Activated naive CD8-positive, alpha-beta T cell treated with anti-CD3 and anti-CD28 coated beads, Interleukin-2, amount 50 U/mL, for 24 hours (primary cell): ENCODE data around the gene GRIK3.

Source experiments
- ATAC-seq: fragments of 150-1000 bp; cut with Tn5 transposase; one replicate; pipeline ENCODE4 v1.10.0; 2021
- DNase-seq: peaks from one replicate; pipeline ENCODE4 v3.0.0; 2021
- H3K27ac Mint-ChIP-seq: one replicate; pipeline ENCODE4 v1.8.0; 2021; ENCODE audit warnings: mild to moderate bottlenecking, mixed read lengths
- H3K27me3 Mint-ChIP-seq: one replicate; pipeline ENCODE4 v1.8.0; 2021; ENCODE audit warnings: mixed read lengths
- H3K36me3 Mint-ChIP-seq: one replicate; pipeline ENCODE4 v1.8.0; 2021; ENCODE audit warnings: low read depth, mixed read lengths
- H3K4me1 Mint-ChIP-seq: one replicate; pipeline ENCODE4 v1.8.0; 2021; ENCODE audit warnings: mixed read lengths
- H3K4me3 Mint-ChIP-seq: one replicate; pipeline ENCODE4 v1.8.0; 2021; ENCODE audit warnings: mild to moderate bottlenecking, moderate library complexity, mixed read lengths
- H3K9me3 Mint-ChIP-seq: one replicate; pipeline ENCODE4 v1.8.0; 2021; ENCODE audit warnings: mixed read lengths

GRIK3 gene

DNA sequence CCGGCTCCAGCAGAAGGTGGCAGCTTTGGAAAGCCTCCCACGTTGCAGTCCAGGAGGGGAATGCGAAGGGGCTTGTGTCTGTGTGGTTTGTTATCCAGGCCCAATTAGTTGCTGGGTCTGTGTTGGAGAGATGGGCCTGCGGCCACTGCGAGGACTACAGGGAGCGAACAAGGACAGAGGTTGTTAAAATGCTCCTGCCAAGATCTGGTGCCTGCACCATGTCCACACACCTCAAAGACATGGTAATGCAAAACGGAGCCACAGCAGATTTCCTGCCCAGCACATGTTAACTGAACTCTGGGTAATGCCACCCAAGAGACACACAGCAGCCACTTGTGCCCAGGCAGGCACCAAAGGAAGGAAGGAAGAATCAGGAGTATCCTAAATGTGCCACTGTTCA lies 18.6 kb downstream of the GRIK3 start:
- H3K4me3 Mint-ChIP-seq: no peak overlapping the region
- no peaks in the 10 kb centered on the region for H3K36me3 Mint-ChIP-seq
- no peak overlapping the region for H3K27ac Mint-ChIP-seq
- ATAC-seq: no peak
- peaks cover 11% of the 10 kb centered on the region for H3K27me3 Mint-ChIP-seq
- no peaks in the 10 kb centered on the region for H3K4me1 Mint-ChIP-seq
- no peak for DNase-seq
- no peaks in the 10 kb centered on the region for H3K9me3 Mint-ChIP-seq

DNA sequence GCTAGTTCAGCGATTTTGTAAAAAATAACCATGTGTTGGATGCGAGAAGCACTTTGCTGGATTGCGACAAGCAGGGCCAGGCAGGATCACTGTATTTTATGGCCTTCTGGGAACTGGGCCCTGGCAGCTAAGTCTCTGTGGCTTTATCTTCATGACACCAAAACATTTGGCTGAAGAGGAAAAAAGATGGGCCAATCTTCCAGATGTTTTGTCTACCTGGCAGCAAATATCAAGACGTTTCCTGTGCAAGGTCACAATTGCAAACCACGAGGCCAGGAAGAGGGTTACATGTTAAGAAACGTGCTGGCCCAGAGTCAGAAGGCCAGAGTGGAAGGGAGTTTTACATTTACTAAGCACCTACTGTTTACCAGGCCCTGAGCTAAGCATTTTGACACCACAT lies 22.1 kb downstream of the GRIK3 start:
- ATAC-seq: no peak
- Mint-ChIP-seq H3K36me3 (no peaks in the 10 kb centered on the region), H3K4me3 (no peak overlapping the region), H3K4me1 (no peaks in the 10 kb centered on the region), H3K27ac (no peak overlapping the region), H3K27me3 (peaks cover 3% of the 10 kb centered on the region), H3K9me3 (no peaks in the 10 kb centered on the region)
- DNase-seq: no peak

- Mint-ChIP-seq H3K36me3 (no peaks in the 10 kb centered on the region), H3K27ac (no peak overlapping the region), H3K27me3 (peaks cover 3% of the 10 kb centered on the region), H3K9me3 (no peaks in the 10 kb centered on the region), H3K4me1 (no peaks in the 10 kb centered on the region), H3K4me3 (no peak overlapping the region)
- DNase-seq (no peak), ATAC-seq (no peak)
Observed at GRCh38 chr1:37010011-37010410, 24.3 kb downstream of the GRIK3 start.

- DNase-seq: no peak
- Mint-ChIP-seq H3K4me3 (no peak overlapping the region), H3K36me3 (no peaks in the 10 kb centered on the region), H3K27me3 (peaks cover 3% of the 10 kb centered on the region), H3K9me3 (no peaks in the 10 kb centered on the region), H3K4me1 (no peaks in the 10 kb centered on the region), H3K27ac (no peak overlapping the region)
- ATAC-seq: no peak
Observed at GRCh38 chr1:37009521-37009920, 24.8 kb downstream of the GRIK3 start.

- Mint-ChIP-seq H3K9me3 (no peaks in the 10 kb centered on the region), H3K4me1 (no peaks in the 10 kb centered on the region), H3K36me3 (no peaks in the 10 kb centered on the region), H3K4me3 (no peak overlapping the region), H3K27me3 (peaks cover 3% of the 10 kb centered on the region), H3K27ac (no peak overlapping the region)
- no peak for ATAC-seq
- no peak for DNase-seq
Observed at GRCh38 chr1:37006132-37006868, 28.0 kb downstream of the GRIK3 start.

- peaks cover 12% of the 10 kb centered on the region for H3K27me3 Mint-ChIP-seq
- DNase-seq (no peak), ATAC-seq (no peak)
- H3K36me3 Mint-ChIP-seq: no peaks in the 10 kb centered on the region
- H3K4me1 Mint-ChIP-seq: no peaks in the 10 kb centered on the region
- H3K27ac Mint-ChIP-seq: no peak overlapping the region
- H3K9me3 Mint-ChIP-seq: no peaks in the 10 kb centered on the region
- no peak overlapping the region for H3K4me3 Mint-ChIP-seq
Observed at GRCh38 chr1:37002898-37003297, 31.4 kb downstream of the GRIK3 start.

- H3K27me3 Mint-ChIP-seq: peaks cover 12% of the 10 kb centered on the region
- ATAC-seq: no peak
- H3K36me3 Mint-ChIP-seq: no peaks in the 10 kb centered on the region
Observed at GRCh38 chr1:37001703-37002102, 32.6 kb downstream of the GRIK3 start.

DNA sequence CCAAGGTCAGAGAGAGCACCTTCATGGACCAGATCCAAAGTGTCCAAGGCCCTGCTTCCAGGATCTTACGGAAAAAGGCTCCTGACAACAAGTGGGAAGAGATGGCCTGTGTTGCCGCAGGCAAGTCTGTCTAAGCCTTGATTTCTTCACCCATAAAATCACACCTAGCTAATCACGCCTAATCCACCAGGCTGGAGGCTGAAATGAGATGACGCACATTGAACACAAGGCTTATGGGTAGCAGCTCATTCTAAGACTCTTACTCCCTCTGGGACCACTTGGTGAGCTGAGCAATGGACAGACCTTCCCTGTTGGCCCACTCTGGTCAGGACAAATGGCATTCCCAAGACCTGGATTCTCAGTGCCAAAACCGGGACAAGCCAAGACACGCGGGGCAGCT lies 38.2 kb downstream of the GRIK3 start:
- Mint-ChIP-seq H3K27ac (no peak overlapping the region), H3K27me3 (peaks cover 12% of the 10 kb centered on the region), H3K4me3 (no peak overlapping the region), H3K36me3 (no peaks in the 10 kb centered on the region), H3K4me1 (no peaks in the 10 kb centered on the region), H3K9me3 (no peaks in the 10 kb centered on the region)
- DNase-seq: no peak
- no peak for ATAC-seq

More at GRCh38 chr1:37001703-37002102, 32.6 kb downstream of the GRIK3 start:
- Mint-ChIP-seq H3K27ac (no peak overlapping the region), H3K9me3 (no peaks in the 10 kb centered on the region), H3K4me3 (no peak overlapping the region), H3K4me1 (no peaks in the 10 kb centered on the region)
- no peak for DNase-seq

- no peaks in the 10 kb centered on the region for H3K9me3 Mint-ChIP-seq
- H3K4me1 Mint-ChIP-seq: no peaks in the 10 kb centered on the region
- no peaks in the 10 kb centered on the region for H3K36me3 Mint-ChIP-seq
- H3K4me3 Mint-ChIP-seq: no peak overlapping the region
- no peak for ATAC-seq
- H3K27ac Mint-ChIP-seq: no peak overlapping the region
- peaks cover 9% of the 10 kb centered on the region for H3K27me3 Mint-ChIP-seq
- DNase-seq: no peak
Observed at GRCh38 chr1:36994868-36995267, 39.4 kb downstream of the GRIK3 start.

DNA sequence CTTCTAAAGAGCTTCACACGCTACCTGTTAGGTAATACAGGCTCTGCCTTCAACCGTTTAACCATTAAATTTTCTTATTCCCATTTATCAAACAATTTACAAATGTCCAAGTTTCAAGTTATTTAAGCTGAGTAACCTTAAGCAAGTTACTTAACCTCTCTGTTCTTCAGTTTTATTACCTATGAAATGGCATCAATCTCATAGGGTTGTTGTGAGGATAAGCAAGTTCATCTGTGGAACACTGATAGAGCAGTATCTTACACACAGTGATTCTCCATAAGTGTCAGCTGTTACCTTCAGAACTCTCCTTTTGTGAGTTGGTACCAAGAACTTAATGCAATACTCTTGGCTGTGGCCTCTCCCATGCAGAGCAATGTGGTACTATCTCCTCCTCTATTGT lies 40.0 kb downstream of the GRIK3 start:
- H3K36me3 Mint-ChIP-seq: no peaks in the 10 kb centered on the region
- peaks cover 6% of the 10 kb centered on the region for H3K27me3 Mint-ChIP-seq
- H3K4me3 Mint-ChIP-seq: no peak overlapping the region
- H3K27ac Mint-ChIP-seq: no peak overlapping the region
- DNase-seq: no peak
- no peaks in the 10 kb centered on the region for H3K9me3 Mint-ChIP-seq
- no peak for ATAC-seq
- H3K4me1 Mint-ChIP-seq: no peaks in the 10 kb centered on the region

DNA sequence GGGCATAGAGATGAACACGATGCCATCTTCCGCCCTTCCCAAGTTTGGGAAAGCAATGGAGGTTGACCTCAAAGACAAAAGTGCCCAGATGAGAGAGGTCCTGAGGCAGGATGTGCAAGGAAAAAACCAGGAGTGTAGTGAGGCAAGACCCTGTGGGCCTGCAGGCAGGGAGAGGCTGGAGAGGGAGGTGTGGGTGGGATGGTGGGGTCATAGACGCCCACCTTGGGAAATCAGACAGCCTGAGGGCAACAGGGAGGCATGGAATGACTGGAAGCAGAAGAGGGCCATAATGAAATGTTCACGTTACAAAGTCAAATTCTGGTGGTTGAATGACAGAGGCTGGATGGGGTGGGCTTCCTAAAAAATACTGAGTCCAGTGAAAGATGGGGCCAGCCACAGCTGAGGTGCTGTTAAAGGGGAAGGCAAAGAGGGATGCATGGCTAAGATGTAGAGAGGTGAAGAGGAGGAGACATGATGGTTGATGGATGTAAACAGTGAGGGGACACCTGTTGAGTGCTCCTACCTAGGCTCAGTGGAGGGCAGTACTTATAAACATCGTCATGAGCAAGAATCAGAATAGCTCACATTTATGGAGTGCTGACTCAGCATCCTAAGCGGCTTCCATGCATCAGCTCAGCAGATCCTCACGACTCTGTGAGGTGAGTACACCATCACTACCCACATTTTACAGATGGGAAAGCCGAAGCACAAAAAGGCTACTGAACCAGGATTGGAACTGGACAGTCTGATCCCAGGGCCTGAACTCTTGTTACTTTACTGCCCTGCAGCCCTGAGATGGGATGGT lies 42.0 kb downstream of the GRIK3 start:
- ATAC-seq: no peak
- Mint-ChIP-seq H3K9me3 (no peaks in the 10 kb centered on the region), H3K27me3 (peaks cover 6% of the 10 kb centered on the region), H3K36me3 (no peaks in the 10 kb centered on the region), H3K27ac (no peak overlapping the region), H3K4me3 (no peak overlapping the region), H3K4me1 (no peaks in the 10 kb centered on the region)
- no peak for DNase-seq

- Mint-ChIP-seq H3K27me3 (peaks cover 6% of the 10 kb centered on the region), H3K27ac (no peak overlapping the region), H3K4me1 (no peaks in the 10 kb centered on the region), H3K36me3 (no peaks in the 10 kb centered on the region), H3K4me3 (no peak overlapping the region), H3K9me3 (no peaks in the 10 kb centered on the region)
- DNase-seq (no peak), ATAC-seq (no peak)
Observed at GRCh38 chr1:36991551-36991950, 42.8 kb downstream of the GRIK3 start.

DNA sequence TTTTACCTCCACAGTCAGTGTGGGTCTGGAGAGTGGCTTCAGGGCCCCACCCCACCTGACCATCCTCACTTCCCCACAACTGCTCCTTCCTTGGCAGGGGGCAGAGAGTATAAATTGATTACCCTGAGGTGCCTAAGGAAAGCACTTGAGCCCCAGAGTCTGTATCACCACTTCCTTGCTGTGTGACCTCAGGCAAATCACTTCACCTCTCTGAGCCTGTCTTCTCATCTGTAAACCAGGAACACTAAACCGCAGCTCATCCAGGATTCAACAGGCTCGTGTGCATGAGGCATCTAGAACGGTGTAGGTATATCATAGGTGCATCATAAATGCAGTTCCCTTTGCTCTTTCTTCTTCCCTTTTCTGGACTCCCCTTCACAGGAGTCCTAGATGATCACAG lies 43.4 kb downstream of the GRIK3 start:
- no peaks in the 10 kb centered on the region for H3K4me1 Mint-ChIP-seq
- no peaks in the 10 kb centered on the region for H3K36me3 Mint-ChIP-seq
- H3K4me3 Mint-ChIP-seq: no peak overlapping the region
- ATAC-seq (no peak), DNase-seq (no peak)
- H3K27me3 Mint-ChIP-seq: peaks cover 6% of the 10 kb centered on the region
- H3K9me3 Mint-ChIP-seq: no peaks in the 10 kb centered on the region
- H3K27ac Mint-ChIP-seq: no peak overlapping the region

DNA sequence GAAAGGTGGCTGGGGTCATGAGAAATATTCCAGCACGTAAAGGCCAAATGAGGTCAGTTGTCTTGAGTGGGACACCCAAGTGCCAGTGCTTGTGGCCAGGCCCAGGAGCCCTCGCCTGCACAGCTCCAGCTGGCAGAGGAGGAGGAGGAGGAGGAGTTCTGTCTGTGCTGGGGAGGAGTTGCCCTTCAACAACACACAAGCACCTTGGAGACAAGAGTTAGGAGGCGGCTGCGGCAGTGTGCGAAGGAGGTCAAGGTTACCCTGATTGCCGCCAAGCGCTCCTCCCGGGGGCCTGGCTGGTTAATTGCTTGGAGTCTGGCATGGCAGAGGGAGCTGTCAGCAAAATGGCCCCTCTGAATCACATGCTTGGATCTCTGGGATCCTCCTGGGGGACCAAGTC lies 45.1 kb downstream of the GRIK3 start:
- DNase-seq (no peak), ATAC-seq (no peak)
- Mint-ChIP-seq H3K27me3 (peaks cover 6% of the 10 kb centered on the region), H3K27ac (no peak overlapping the region), H3K4me3 (no peak overlapping the region), H3K9me3 (no peaks in the 10 kb centered on the region), H3K36me3 (no peaks in the 10 kb centered on the region), H3K4me1 (no peaks in the 10 kb centered on the region)

DNA sequence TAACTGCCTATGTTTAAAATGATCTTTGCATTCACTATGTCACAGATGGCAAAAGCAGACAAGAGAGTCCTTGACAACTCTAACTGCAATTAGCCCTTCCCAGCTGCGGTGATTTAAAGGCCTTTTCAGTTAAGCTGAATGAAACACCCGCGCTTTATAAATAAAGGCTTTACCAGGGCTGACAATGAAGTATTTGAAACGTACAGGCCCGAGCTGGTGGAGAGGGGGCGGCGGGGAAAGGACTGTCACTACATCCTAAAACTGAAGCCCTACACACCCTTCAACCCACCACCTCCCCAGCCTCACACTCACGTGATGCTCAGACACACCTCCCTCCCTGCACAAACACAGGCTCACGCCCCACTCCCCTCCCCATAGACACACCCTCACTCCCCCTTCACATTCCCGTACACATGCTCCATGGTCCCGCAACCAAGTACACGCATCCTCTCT lies 45.5 kb downstream of the GRIK3 start:
- DNase-seq: no peak
- no peaks in the 10 kb centered on the region for H3K36me3 Mint-ChIP-seq
- H3K27ac Mint-ChIP-seq: no peak overlapping the region
- H3K27me3 Mint-ChIP-seq: peaks cover 6% of the 10 kb centered on the region
- H3K4me1 Mint-ChIP-seq: no peaks in the 10 kb centered on the region
- H3K9me3 Mint-ChIP-seq: no peaks in the 10 kb centered on the region
- ATAC-seq: no peak
- H3K4me3 Mint-ChIP-seq: no peak overlapping the region
